Activated CD4-positive, alpha-beta T cell treated with anti-CD3 and anti-CD28 coated beads, Interleukin-2, Interleukin-6, amounts not matched to agents 100 ng/mL and 50 ng/mL, durations not matched to agents 16 hours and 8 hours (primary cell): ENCODE measurements around the gene ARL6.
A peak's percentile ranks its signal among the peaks of the same experiment; 100 is the strongest.

ENCODE experiments used
- DNase-seq: peaks from one replicate; pipeline ENCODE4 v3.0.0-alpha.2; 2020

Gene ARL6, protein sequence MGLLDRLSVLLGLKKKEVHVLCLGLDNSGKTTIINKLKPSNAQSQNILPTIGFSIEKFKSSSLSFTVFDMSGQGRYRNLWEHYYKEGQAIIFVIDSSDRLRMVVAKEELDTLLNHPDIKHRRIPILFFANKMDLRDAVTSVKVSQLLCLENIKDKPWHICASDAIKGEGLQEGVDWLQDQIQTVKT

DNA sequence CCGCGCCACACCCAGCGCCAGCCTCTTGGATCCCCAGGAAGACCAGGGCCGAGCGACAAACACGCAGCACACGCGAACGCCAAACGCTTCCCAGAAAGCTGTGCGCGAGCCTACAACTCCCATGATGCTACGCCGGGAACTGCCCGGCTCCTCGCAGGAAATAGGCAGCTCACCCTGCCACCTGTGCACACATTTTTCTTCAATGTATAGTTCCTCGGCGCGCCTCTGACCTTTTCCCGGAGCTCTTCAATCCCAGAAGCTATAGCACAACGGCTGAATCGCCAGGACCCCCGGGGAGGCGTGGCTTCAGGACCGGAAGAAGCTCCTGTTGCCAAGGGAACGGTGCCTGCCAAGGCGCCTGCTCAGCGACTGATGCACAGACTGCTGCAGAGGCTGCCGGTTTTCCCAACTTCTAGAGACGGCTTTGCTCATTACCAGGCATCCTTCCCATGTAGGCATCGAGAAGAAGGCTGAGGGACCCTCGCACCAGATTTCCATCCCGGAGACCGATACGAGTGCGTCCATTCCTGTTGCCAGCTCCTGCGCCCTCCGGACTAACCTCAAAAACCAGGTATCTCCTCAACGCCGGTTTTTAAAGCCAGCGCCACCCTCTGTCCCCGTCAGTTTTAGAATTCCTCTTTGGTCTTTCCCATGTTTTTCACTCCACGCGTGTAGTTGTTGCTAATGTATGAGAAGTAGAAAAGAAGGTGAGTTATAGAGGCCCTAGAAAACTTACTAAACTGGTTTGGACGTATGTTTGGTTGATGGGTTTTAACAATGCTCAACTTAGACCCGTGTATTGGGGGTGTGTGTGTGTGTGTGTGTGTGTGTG, at the start of gene ARL6:
Gene ARL6 (plus strand): TSS at position 352 of the 832 bp plus-strand sequence. CDS start 3,350 bp downstream, outside the sequence.
- DNase-seq, result peak; percentile 86

- peak; percentile 68 for DNase-seq
Measured at GRCh38 chr3:97719156-97719821, 45.3 kb upstream of the ARL6 start.

GRCh38 chr3:97720417-97720816, 44.1 kb upstream of the ARL6 start:
- no peak for DNase-seq

DNA sequence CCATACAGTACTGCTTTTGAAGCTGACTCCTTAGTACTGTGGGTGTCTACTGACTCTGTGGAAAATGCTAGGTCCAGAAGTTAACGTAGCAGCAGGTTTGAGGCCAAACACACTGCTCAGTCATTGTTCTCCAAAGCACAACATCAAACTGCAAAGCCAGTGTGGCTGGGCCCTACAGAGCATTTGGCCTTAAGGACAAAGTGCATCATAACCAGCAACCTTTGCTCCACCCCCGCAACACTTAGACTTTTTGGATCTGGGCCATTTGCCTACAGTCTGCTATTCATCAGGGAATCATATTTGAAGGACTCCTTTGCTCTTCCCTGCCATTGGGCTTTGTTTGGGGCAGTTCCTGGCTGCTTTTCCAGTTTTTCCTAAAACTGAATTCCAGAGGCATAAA, 43.1 kb upstream of the ARL6 start:
- DNase-seq, result no peak

- no peak for DNase-seq
Measured at GRCh38 chr3:97736928-97737327, 27.6 kb upstream of the ARL6 start.

DNA sequence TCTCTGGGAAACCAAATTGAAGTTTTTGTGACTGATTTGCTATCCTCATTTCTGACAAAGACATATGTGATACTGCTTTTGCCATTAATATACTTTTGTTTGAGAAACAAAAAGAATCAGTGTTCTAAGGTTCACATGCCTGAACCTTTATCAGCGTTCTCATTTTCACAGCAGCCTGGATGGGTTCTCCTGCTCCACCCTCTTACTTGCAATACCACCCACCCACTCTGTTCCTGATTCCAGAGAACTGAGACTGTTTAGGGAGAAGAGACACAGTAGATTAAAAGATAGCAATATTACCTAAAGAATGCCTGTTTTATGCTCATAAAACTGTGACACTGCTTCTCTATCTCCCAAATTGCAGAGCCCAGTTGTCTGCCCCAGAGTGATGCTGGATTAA, 25.8 kb upstream of the ARL6 start:
- DNase-seq, result no peak

- no peak for DNase-seq
Measured at GRCh38 chr3:97742036-97742435, 22.5 kb upstream of the ARL6 start.

DNA sequence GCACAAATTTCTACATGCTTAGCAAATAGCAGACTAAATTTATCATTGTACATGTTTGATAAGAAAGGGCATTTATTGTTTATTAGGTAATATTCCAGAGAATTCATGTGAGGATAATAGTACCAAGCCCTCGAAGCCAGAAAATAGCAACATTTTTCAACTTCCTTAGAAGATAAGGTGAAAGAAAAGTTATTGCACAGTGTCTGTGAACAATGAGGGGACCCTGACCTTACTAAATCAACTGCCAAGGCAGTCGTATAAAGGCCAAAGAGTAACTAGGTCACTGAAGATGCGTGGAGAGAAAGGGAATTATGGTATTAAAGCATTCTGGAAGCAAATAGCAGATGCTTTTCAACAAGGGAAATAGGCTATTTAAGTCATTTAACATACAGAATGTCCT, 20.3 kb upstream of the ARL6 start:
- DNase-seq, result no peak

DNA sequence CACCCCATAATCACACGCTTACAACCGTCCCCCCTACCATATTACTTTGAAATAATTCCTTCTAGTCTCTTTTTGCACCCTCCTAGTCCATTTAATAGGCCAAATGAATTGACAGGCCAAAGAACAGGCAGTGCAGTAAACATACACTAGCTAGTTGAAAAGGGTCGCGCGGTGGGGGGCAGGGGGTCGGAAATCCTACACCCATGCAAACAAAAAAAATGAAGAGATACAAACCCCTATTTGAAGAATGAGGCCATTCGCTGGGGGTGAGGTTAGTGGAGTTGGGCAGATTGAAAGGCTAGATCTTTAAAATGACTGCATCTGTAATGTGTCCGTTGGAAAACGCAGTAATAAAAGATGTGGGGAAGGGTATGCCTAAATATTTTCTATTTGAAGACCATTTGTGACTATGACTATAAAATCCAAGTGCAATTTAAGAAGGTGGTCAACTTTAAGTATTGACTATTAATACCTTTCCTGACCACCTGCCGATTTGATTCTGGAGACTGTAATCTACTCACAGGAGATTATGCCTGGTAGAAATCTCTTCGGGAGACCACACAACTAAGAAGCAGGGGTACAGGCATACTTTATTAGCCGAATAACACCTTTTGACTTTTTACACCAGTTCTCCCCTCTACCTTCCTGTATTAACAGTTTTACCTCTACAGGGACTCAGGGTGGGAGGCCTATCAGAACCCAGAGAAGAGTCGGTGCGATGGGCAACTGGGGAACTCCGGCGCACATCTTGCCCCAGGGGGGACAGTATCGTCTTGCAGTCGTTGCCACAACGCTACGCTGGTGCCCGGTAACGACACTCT, 762 bp upstream of the ARL6 start:
- no peak for DNase-seq

DNA sequence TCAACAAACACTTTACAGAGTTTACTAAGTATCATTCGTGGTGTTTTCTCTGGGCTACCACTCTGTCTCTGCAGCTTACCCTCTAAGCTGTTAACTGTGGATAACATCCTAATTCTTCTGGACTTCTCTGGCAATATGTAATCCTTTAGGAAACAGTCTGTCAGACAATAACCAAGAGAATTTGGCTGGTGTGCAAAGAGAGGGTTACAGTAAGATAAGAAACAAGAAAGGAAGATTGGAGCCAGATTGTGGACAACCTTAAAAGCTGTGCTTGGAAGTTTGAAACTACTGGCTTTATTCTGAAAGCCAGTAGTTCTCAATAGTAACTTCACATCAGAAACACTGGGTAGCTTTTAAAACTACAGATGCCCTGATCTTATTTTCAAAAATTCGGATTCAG, 778 bp downstream of the ARL6 start:
- DNase-seq, result no peak

DNA sequence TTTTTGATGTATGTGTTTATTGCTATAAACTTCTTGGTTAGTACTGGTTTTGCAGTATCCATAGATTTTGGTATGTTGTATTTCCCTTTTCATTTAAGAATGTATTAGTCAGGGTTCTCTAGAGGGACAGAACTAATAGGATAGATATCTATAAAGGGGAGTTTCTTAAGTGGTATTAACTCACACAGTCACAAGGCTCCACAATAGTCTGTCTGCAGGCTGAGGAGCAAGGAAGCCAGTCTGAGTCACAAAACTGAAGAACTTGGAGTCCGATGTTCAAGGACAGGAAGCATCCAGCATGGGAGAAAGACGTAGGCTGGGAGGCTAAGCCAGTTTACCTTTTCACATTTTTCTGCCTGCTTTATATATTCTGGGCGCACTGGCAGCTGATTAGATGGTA, 8.4 kb downstream of the ARL6 start:
- no peak for DNase-seq

- no peak for DNase-seq
Measured at GRCh38 chr3:97778152-97778551, 13.6 kb downstream of the ARL6 start.

GRCh38 chr3:97793420-97794019, 29.0 kb downstream of the ARL6 start:
- DNase-seq, result peak; percentile 53

DNA sequence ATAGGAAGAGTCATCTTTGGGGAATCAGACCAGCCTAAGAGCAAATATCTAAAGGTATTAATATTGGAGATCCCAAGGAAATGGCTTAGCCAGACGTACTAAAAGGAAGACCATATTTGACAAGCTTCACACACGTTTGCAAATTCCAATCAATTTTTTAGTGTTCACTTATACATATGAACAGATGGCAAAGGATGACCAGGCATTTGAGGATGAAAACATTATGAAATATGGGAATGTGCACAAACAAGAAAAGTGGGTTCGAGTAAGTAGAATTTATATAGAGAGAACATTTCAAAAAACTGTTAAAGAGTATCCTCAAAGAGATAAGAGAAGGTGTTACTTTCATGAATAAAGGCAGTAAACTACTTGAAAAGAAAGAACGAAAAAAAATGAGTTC, 31.4 kb downstream of the ARL6 start:
- DNase-seq, result no peak

- DNase-seq, result no peak
Measured at GRCh38 chr3:97804471-97804870, 39.9 kb downstream of the ARL6 start.

DNA sequence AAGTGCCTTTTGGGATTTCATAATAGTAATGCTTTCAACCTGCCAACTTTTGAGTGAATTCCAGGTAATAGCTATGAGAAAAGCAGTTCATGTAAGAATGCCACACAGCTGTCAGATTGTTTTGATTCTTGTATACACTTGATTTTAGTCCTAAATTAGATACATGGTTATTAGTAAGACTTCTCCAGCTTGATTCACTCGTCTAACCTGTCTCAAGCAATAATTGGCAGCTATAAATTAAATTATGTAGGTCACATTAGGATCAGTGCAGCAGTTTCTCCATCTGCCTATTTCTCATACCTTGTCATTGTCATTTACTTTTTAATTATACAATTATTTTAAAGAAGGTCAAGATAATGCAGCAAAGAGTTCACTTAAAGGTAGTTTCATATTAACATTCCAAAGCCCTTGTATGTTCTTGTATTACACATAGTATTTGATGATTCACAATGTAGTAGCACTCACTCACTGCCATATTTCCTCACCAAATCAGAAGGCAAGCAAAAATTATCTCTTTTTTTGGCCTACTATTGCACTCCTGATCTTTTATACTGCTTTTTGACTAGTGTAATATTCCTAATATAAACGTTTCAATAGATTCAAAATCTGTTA, 46.3 kb downstream of the ARL6 start:
- DNase-seq, result no peak

DNA sequence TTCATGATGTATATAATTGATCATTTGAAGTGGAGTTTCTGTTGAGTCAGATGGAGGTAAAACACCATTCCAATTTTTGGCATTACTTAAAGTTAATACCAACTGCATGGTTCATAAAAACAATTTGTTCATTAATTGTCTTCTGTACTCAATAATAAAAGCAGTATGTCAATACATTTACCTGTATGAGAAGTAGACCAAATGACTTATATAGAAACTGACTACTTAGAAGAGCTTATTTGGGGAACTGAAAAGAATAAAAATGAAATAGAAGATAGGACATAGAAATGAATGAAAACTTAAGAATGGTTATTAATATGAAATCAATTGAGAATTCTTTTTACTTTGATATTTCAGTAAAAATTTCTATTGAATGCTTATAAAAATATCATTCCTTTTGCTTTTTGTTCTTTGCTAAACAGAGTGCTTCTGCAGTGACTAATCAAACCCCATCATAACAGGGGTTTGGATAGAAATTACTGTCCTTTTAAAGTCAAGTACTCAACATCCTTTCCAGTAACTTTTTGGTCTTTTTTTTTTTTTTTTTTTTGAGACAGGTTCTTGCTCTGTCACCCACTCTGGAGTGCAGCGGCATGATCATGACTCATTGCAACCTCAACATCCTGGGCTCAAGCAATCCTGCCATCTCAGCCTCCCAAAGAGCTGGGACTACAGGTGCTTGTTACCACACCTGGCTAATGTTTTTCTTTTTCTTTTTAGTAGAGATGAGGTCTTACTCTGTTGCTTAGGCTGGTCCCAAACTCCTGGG, 50.8 kb downstream of the ARL6 start:
- DNase-seq, result peak; percentile 72

- no peak for DNase-seq
Measured at GRCh38 chr3:97816811-97817210, 52.3 kb downstream of the ARL6 start.

- DNase-seq, result no peak
Measured at GRCh38 chr3:97817965-97818364, 53.4 kb downstream of the ARL6 start.

- no peak for DNase-seq
Measured at GRCh38 chr3:97820780-97821179, 56.2 kb downstream of the ARL6 start.

- DNase-seq, result no peak
Measured at GRCh38 chr3:97821287-97821773, 56.8 kb downstream of the ARL6 start.
